ENCODE results near the gene ADGRL1.
A peak's percentile ranks its signal among the peaks of the same experiment; 100 is the strongest.

Gene ADGRL1

DNA sequence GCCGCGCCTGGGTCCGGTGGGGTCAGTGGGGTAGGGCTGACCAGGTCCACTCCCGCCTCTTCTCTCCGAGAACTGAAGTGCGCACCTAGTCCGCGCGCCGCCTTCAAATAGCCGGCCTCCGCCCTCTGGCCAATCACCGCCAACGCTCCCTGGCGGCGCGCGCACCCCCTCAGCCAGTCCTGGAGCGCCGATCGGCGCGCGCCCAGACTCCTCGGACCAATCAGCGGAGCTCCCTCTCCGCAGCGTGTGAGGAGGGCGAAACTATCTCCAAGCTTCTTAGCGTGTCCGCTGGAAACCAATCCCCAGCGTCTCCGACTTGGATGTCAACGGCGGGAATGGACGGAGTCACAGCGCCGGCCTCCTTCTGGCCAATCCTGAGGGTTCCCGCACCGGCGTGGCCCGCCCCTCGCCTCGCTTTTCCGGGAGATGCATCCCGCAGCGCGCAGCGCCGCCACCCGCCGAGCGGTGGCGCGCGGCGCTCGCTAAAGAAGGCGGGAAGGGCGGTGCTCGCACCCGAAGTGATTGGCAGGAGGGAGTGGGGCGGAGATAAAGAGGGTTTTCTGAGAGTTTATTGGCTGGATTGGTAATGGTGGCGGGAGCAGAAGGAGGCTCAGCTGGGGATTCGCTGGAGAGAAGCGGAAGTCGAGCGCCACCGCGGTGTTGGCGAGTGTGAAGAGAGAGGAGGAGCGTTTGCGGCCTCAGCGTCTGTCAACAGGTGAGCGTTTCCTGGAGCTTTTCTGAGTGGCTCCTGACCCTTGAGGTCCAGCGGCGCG is 69.3 kb downstream of the ADGRL1 start, which contains the start of gene ASF1B:
Gene ASF1B (minus strand): TSS at position 81 of the 773 bp plus-strand sequence. CDS start 133 bp downstream, outside the sequence.
- Histone ChIP-seq H3K4me3 (replicated peaks; ENCODE audit: insufficient read depth, low read length) (peak within 1 kb of the TSS; percentile 89), H3K27ac (replicated peaks) (peak within 1 kb of the TSS; percentile 88), H3K27me3 (ENCODE audit: insufficient read depth, poor library complexity, severe bottlenecking) (no peaks in the 10 kb centered on the region)
- DNase-seq (ENCODE audit: low read depth in 1 of 2, low spot score in 1 of 2): peak; percentile 99 to 100
- TF ChIP-seq GABPA (IDR thresholded peaks at IDR 0.05; ENCODE audit: low read depth): peak; percentile 60
- peak; percentile 71; the same call in 1 of the 2 replicates for TF ChIP-seq SPI1 (IDR thresholded peaks at IDR 0.05; ENCODE audit: borderline replicate concordance, low read depth)
- TF ChIP-seq REST (IDR thresholded peaks at IDR 0.05; ENCODE audit: insufficient replicate concordance, low read depth): no peak
- peak; percentile 92 for TF ChIP-seq POLR2AphosphoS5 (IDR thresholded peaks at IDR 0.05; ENCODE audit: low read depth)
- TF ChIP-seq CTCF (IDR thresholded peaks at IDR 0.05; ENCODE audit: insufficient read depth, low read length): peak; percentile 52

- peak overlapping the region; percentile 83 for H3K27ac ChIP-seq (replicated peaks)
- no peak for TF ChIP-seq SPI1 (IDR thresholded peaks at IDR 0.05; ENCODE audit: borderline replicate concordance, low read depth)
- 0 out of 2 replicates have a peak, but pooled peaks have one; percentile 26 for TF ChIP-seq GABPA (IDR thresholded peaks at IDR 0.05; ENCODE audit: low read depth)
- no peak for TF ChIP-seq REST (IDR thresholded peaks at IDR 0.05; ENCODE audit: insufficient replicate concordance, low read depth)
- TF ChIP-seq POLR2AphosphoS5 (IDR thresholded peaks at IDR 0.05; ENCODE audit: low read depth): no peak
- no peak for TF ChIP-seq CTCF (IDR thresholded peaks at IDR 0.05; ENCODE audit: insufficient read depth, low read length)
- DNase-seq (ENCODE audit: low read depth in 1 of 2, low spot score in 1 of 2): no peak
These were observed 69.9 kb downstream of the ADGRL1 start for GRCh38 chr19:14135985-14136508.

GRCh38 chr19:14135355-14135754 is 70.6 kb downstream of the ADGRL1 start:
- no peak overlapping the region; the same call in 1 of the 2 replicates for H3K27ac ChIP-seq (replicated peaks)
- no peaks in the 10 kb centered on the region for H3K27me3 ChIP-seq (ENCODE audit: insufficient read depth, poor library complexity, severe bottlenecking)
- peak overlapping the region; percentile 89 for H3K4me3 ChIP-seq (replicated peaks; ENCODE audit: insufficient read depth, low read length)
- TF ChIP-seq POLR2AphosphoS5 (IDR thresholded peaks at IDR 0.05; ENCODE audit: low read depth) (no peak), REST (IDR thresholded peaks at IDR 0.05; ENCODE audit: insufficient replicate concordance, low read depth) (no peak), GABPA (IDR thresholded peaks at IDR 0.05; ENCODE audit: low read depth) (no peak), SPI1 (IDR thresholded peaks at IDR 0.05; ENCODE audit: borderline replicate concordance, low read depth) (no peak)
- DNase-seq (ENCODE audit: low read depth in 1 of 2, low spot score in 1 of 2): no peak

More at GRCh38 chr19:14135985-14136508, 69.9 kb downstream of the ADGRL1 start:
- no peaks in the 10 kb centered on the region for H3K27me3 ChIP-seq (ENCODE audit: insufficient read depth, poor library complexity, severe bottlenecking)
- H3K4me3 ChIP-seq (replicated peaks; ENCODE audit: insufficient read depth, low read length): peak overlapping the region; percentile 89

All from HL-60 (cell line).